ENCODE data around the gene S1PR1.

Gene S1PR1

DNA sequence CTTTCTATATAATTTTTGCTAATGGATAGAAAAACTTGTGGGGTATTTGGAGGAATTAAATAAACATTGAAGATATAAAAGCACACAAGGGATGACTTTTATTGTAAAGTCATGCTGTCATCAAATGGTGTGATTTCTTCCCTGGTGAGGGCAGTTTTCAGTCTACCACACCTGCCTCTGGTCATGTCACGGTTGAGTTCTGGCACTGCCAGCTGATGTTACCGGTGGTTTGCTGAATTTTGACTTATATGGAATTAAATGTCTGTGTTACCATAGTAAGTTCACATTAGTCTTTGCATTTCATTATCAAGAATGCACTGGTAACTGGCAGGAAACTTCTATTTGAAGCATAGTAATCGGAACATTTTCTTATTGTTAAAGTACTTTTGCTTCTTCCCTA, 13.4 kb downstream of the S1PR1 start:
- DNase-seq = no peak

- DNase-seq = no peak
Measured at GRCh38 chr1:101250656-101251272, 13.9 kb downstream of the S1PR1 start.

DNA sequence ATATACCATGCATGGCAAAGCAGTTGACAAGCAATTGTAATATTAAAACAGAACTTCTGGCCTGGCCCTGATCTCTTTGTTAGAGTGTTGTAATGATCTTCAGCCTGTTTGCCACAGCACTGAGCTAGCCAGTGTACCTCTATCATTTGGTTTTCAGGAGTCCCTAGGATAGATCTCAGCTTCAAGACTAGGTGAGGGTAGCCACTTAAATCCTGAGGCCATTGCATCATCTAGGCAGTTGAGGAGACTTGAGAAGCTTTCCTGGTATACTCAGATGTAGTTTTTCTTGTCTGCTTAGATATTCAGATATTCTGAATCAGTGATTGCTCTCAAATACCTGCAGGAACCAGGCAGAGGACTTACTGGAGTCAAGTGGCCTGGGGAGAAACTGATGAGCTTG, 14.7 kb downstream of the S1PR1 start:
- no peak for DNase-seq

DNA sequence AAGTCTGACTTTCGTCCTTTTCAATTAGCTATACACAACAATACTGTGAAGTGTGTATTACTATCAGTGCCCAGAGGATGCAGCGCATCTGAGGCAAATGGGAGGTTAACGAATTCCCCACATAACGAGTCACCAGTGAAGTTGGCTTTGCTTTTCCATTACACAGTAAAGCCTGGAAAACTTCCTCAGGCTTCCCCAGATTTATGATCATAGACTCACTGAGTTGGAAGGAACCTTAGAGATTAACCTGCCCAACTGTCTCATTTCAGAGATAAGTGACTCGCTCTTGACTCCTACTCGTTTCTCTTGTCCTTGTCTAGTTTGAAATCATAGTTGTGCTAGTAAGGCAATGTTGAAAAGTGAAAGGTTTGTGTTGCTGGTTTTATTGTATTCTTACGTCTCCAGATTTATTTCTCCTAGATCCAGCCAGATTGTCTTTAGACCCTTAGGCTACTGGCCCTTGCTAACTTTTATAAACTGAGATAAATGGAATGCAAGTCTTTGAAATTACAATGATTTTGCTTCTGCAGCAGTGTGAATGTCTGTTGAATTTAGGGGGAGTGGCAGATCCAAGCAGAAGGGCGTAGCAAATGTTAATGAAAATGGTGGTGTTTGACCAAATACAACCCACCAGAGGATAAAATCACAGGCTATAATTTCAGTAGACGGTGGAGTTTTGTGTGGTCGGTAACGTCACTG, 17.3 kb downstream of the S1PR1 start:
- no peak for DNase-seq

GRCh38 chr1:101257500-101258325, 20.9 kb downstream of the S1PR1 start:
- no peak for DNase-seq

- no peak for DNase-seq
Measured at GRCh38 chr1:101259744-101260148, 22.9 kb downstream of the S1PR1 start.

DNA sequence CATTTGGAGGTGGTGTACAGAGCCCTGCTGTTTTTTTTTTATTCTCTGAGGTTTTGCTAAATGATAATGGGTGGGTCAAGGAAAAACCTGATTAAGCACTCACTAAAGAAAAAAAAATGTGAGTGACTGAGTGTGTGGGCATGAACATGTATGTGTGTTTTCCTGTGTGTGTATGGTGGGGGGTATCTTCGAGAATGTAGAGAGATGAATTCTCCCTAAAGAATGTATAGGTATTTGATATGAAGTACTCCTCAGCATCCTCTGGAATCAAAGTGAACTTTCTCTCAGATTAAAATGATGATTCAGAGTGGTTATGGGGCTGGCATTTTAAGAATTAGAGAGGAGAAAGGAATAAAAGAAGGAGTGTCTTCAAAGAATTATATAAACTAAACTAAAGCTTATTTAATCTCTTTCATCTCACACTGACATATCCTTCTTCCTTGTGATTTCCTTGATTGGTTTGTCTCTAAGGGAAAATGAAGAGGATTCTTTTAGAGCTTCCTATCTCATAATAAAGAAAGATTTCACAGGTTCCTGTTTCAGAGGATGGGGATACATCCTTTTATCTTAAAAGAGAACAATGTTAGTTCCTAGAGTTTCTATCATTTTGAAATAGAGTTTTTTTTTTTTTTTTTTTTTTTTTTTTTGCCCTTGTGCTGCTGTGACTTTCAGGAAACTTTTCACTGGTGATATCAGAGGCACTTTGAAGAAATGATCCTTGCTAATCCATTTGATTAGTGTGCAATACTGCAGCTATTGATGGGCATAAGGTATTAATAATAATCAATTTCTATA, 23.9 kb downstream of the S1PR1 start:
- DNase-seq = no peak

DNA sequence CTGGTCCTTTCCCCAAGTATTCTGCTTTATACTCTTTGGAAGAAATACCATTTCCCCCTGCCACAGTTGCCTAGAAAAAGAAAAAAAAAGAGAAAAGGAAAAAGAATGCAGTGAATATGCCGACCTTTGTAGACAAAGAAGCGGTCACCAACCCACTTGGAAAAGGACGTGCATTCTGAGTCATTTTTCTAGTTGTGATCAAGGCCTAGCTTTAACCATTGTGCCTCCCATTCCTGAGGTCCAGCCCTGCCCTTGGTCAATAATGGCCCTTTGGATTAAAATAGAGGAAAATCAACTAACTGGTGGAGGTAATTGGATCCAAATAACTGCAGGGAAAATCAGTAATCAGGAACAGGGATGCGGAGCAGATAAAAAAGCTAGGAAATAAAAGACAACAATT, 24.8 kb downstream of the S1PR1 start:
- DNase-seq = no peak

DNA sequence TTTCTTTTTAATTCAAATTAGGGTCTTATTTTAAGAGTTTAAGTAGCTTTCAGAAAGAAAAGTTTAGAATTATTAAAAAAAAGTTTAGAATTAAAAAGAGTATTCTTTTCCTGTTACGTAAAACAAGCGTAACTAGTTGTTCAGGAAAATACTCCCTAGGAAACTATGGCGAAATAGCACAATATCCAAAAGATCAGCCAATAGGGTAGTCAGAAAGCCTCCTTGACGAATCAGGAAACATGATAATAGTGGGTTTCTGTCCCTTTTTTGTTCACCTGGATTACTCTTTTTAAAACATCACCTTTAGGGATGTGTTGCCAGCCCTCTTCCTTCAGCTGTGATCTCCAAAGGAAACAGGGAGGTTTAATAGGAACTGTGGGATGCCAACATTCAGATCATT, 25.2 kb downstream of the S1PR1 start:
- no peak for DNase-seq

DNA sequence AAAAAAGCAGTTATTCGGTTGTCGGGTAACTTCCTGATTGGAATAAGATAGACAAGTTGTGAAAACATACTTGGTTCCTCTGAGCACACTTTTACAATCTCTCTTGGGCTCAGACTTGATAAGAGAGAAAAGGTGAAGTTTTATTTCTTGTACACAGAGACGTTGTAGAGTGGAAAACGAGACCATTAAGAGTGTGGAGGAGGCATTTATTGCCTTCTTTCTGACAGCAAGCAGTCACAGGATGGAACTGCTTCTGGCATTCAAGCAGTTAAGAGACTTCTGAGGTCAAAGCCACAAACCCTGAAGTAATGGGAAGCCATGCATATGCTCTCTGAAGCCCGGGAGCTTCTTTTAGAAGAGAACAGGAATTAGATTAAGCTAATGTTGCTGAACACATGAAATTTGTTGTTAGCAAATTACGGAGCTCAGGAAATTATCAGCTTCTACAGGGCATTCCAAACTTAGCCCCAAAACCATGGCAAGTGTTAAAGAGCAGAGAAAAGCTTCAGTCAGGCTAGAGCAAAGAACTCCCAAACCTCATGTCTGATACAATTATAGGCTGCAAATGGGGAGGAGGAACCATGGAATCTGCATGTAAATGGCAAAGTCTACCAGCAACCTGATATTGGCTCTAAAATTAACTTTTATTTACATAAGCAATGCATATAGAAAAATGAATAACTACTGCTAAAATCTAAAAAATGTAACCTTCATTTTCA, 26.0 kb downstream of the S1PR1 start:
- no peak for DNase-seq

DNA sequence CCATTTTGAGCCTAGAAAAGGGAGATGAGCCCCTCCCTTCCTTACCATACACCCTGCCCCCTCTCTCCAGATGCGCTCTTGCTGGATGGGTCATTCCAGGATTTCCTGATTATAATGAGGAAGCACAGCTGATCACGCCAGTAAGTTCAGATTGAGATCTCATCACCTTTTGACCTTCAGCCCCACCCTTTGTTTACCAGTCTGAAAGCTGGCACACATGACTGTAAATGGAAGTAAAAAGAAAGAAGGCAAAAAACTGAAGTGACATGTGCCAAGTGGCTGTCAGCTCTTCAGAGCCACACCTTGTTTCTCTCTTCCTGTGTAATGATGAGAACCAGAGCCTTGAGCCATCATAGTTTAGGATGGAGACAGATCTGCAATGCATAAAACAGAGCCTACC, 27.9 kb downstream of the S1PR1 start:
- no peak for DNase-seq

DNA sequence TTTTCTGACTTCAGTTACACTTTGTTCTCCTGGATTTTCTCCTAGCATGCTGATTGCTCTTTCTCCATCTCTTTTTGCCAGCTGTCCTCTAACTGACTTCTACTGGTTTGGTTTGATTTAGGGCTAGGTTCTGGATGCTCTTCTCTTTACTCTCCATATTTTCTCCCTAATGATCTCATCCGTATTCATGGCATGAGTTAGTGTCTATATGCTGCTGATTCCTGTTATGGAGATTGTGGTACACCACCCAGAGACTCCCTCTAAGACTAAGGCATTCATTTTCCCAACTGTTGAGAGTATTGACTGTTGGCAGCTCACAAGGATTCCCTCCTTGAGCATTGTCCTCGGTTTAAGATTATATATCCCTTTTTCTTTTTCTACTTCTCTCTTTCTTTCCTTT, 28.9 kb downstream of the S1PR1 start:
- DNase-seq = no peak

DNA sequence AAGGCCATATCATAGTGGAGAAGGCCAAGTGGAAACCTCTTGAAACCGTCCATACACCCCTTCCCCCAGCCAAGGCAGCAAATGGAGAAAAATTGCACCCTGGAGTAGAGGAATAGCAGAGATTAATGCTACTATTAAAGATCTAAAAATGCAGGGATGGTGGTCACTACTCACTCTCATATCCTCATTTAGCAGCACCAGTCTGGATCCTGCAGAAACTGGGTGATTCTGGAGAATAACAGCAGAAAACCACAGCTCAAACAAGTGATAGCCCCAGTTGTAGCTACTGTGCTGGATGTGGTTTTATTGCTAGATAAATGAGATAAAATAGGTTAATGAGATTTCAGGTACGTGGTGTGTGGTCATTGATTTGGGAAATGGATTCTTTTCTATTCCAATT, 30.3 kb downstream of the S1PR1 start:
- no peak for DNase-seq

DNA sequence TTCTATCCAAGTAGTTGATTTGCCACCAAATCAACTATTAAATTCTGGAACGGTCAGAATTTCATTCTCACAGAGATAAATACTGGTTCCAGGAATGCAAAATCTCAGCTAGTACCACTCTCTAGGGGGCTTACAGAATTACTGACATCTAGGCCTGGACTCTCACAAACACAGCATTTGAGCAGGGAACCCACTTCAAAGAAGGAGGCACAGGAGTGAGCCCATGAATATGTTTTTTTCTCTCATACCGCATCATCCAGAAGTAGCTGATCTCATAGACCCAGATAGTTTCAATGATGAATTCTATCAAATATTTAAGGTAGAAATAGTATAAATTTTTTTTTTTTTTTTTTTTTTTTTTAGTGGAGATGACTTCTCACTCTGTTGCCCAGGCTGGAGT, 32.1 kb downstream of the S1PR1 start:
- DNase-seq = no peak

DNA sequence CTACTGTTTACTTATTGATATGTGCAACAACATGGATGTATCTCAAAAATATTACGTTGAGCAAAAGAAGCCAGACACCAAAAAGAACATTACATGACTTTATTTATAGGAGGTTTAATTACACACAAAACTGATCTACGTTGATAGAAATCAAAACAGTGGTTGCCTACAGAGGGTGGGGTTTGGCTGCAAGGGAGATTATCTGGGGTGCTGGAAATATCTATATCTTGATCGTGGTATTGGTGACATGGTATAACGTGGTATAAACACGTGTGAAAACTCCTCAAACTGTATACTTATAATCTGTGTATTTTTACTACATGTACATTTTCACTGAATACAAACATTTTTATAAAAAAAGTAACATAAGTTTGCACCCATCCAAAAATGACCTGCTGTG, 38.9 kb downstream of the S1PR1 start:
- no peak for DNase-seq

DNA sequence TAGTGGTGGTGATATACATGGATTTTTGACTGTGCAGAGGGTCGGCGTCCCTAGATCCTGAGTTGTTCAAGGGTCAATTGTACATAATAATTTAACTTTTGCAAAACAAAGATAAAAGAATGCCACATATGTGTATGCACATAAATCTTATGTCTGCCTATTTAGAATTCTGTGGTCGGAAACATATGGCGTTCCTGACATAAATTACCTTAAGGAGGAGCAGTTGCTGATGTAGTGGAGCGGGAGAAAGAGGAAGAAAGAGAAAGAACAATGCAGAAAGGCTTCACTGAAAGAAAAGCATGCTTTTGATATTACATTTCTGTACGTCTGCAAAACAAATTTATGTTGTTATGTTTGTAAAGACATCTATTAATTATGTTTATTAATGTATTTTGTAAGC, 40.0 kb downstream of the S1PR1 start:
- DNase-seq = no peak

DNA sequence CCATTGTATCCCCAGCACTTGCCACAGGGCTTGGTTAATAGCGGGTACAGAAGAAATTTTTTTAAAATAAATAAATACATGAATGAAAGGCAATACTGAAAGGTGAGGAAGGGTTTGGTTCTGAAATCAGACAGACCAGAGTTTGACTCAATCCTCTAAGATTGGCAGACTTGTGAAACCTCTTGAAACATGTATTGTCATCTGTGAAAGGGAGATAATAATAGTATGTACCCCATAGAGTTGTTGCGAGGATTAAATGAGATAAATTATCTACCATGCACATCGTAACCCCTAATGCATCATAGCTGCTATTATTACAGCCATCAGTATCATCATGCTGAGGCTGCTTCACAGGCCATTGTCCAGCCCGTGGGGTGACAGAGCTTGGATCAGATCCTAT, 41.4 kb downstream of the S1PR1 start:
- DNase-seq = no peak

DNA sequence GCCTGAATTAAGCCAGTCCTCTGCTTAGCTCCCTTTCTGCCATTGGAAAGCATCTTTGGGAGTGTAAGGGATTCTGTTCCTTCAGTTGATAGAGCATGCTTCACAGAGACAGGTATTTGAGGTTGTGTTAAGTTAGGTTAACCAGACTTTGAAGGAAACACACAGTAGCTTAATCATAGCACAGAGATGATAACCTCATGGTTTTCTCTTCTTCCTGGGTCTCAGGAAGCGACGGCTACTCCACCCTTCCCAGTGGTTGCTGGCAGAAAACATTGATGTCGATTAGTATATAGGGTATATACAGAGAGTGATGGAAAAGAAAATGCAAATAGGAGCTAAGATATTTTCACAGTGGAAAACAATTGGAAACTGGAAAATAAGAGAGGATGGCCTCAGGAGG, 42.0 kb downstream of the S1PR1 start:
- DNase-seq = no peak

- no peak for DNase-seq
Measured at GRCh38 chr1:101280049-101280592, 43.3 kb downstream of the S1PR1 start.

DNA sequence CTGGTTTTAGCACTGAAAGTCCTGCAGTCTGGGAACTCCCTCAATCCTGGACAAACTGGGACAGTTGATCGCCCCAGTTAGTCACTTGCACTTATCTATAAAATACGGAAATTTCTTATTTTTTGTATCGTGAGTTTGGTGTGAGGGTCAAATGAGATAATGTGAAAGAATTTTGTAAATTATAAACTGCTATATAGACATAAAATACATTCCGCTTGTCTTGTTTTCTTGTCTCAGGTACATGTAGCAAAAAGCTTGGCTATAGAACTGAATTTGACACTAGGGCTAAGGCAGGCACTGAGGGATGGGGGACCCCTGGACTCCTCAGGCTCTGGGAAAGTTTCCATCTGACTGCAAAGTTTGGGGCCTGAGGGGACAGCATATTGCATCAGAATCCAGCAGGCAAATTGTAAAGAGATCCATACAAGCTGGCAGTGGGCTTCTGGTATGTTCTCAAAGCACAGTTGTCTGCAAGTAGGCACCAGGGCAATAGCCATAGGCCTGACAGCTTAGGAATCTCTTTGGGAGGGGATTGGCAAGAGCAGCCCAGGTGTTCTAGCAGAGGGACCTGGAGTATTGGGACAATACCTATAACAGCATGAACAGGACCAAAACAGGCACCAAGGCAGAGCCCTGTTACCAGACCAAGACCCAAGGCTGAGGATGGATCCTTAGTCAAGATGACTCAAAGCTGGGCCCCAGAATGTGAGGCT, 44.3 kb downstream of the S1PR1 start:
- DNase-seq = no peak

GRCh38 chr1:101281751-101282150, 44.9 kb downstream of the S1PR1 start:
- DNase-seq = no peak

Measured in NCI-H1092 (cell line).